Parathyroid adenoma (tissue), 2 donors: Measurements from ENCODE around the gene C3AR1.
A peak's percentile ranks its signal among the peaks of the same experiment; 100 is the strongest.

Experiments
- H2AFZ ChIP-seq: fragments of 300-600 bp; sonication (generic); one replicate; pipeline ENCODE4 v1.7.0; 2017; ENCODE audit warnings: antibody characterized with exemption, mild to moderate bottlenecking
- H3K27ac ChIP-seq: fragments of 300-600 bp; sonication (generic); one replicate; pipeline ENCODE4 v1.7.0; 2017
- H3K27me3 ChIP-seq: fragments of 300-600 bp; sonication (generic); one replicate; pipeline ENCODE4 v1.7.0; 2017; ENCODE audit warnings: low read length; ENCODE audit not compliant: control insufficient read depth, insufficient read depth
- H3K36me3 ChIP-seq: fragments of 300-600 bp; sonication (generic); one replicate; pipeline ENCODE4 v1.7.0; 2017; ENCODE audit warnings: low read length; ENCODE audit not compliant: control insufficient read depth, insufficient read depth
- H3K4me1 ChIP-seq: fragments of 300-600 bp; sonication (generic); one replicate; pipeline ENCODE4 v1.7.0; 2017; ENCODE audit warnings: control low read depth
- H3K4me2 ChIP-seq: fragments of 300-600 bp; sonication (generic); one replicate; pipeline ENCODE4 v1.7.0; 2017; ENCODE audit warnings: low read length
- H3K4me3 ChIP-seq: fragments of 300-600 bp; sonication (generic); one replicate; pipeline ENCODE4 v1.7.0; 2017; ENCODE audit warnings: low read depth, low read length
- H3K79me2 ChIP-seq: fragments of 300-600 bp; sonication (generic); one replicate; pipeline ENCODE4 v1.7.0; 2017; ENCODE audit warnings: control low read depth
- H3K9ac ChIP-seq: fragments of 300-600 bp; sonication (generic); one replicate; pipeline ENCODE4 v1.7.0; 2017; ENCODE audit warnings: mild to moderate bottlenecking
- H3K9me3 ChIP-seq: fragments of 300-600 bp; sonication (generic); one replicate; pipeline ENCODE4 v1.7.0; 2017; ENCODE audit warnings: low read length; ENCODE audit not compliant: control insufficient read depth
- TF ChIP-seq, protein P1 (sequence below): fragments of 300-600 bp; sonication (generic); IDR thresholded peaks from one replicate; pipeline ENCODE4 v1.7.0; 2017; ENCODE audit warnings: antibody characterized with exemption, mild to moderate bottlenecking
- donor health status: primary hyperparathyroidism.

The C3AR1 gene

DNA sequence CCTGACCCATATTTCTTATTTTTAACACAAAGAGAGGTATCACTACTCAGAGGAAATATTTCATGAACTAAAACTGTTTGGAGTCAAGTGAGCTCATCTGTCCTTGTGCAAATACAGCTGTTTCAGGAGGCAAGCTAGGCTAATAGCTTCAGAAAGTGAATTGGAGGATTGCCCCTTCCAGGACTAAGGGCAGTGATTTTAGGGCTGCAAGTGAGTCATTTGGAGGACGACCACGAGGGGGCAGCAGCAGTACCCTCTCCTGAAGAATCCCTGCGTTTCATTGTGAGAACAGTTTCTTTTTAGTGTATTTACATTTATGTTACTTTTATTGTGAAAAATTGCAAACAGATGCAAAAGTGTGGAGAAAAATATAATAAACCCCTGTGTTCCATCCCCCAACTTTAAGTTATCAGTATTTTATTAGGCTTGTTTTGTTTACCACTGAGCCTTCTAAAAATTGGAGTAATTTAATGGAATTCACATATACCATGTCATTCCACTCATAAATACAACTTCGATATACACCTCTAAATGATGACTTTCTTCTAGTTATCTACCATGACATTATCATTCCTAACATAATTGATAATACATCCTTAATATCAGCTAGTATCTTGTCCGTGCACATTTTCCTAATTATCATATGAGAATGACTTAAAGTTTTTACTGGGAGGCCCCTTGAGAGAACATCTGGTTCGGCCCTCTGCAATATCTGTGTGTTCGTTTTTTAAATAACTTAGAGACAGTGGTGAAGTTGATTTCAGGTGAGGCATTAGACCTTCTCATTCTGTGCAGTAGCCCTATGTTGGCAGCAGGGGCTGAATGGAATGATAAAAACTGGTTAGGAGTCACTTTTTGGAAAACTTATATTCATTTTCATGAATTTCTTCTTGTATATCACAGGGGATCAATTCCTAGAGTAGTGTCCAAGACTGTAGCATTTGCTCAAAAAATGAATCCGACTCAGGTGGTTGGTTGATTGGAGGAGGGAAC, 19.9 kb downstream of the C3AR1 start:
- Histone ChIP-seq H3K79me2 (no peaks in the 10 kb centered on the region), H3K9me3 (no peaks in the 10 kb centered on the region), H3K27me3 (no peaks in the 10 kb centered on the region), H3K27ac (no peak overlapping the region), H3K4me2 (no peak overlapping the region), H2AFZ (no peak overlapping the region), H3K9ac (no peak overlapping the region), H3K36me3 (no peaks in the 10 kb centered on the region), H3K4me1 (no peaks in the 10 kb centered on the region), H3K4me3 (no peak overlapping the region)
- TF ChIP-seq, protein P1, sequence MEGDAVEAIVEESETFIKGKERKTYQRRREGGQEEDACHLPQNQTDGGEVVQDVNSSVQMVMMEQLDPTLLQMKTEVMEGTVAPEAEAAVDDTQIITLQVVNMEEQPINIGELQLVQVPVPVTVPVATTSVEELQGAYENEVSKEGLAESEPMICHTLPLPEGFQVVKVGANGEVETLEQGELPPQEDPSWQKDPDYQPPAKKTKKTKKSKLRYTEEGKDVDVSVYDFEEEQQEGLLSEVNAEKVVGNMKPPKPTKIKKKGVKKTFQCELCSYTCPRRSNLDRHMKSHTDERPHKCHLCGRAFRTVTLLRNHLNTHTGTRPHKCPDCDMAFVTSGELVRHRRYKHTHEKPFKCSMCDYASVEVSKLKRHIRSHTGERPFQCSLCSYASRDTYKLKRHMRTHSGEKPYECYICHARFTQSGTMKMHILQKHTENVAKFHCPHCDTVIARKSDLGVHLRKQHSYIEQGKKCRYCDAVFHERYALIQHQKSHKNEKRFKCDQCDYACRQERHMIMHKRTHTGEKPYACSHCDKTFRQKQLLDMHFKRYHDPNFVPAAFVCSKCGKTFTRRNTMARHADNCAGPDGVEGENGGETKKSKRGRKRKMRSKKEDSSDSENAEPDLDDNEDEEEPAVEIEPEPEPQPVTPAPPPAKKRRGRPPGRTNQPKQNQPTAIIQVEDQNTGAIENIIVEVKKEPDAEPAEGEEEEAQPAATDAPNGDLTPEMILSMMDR = peak; percentile 89

DNA sequence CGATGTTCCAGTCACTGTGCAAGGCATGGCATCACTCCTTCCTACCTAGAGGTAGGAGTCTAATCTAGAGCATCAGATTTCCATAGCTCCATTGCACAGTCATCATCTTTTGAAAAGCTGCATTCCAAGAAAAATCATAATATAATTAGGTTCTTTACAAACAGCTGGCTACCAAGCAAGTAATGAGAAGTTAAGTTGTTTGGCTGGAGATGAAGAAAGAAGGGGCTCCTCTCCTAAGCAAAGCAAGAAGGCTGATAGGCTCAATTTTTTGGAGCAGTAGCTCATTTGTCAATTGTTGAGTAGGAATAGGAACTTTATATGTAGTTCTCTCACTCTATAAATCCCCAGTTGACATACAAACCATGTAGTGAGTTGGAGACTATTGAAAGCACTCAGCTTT, 25.4 kb downstream of the C3AR1 start:
- no peak overlapping the region for H3K4me2 ChIP-seq
- H3K27me3 ChIP-seq = no peaks in the 10 kb centered on the region
- H3K4me1 ChIP-seq = peaks cover 35% of the 10 kb centered on the region
- no peak overlapping the region for H2AFZ ChIP-seq
- TF ChIP-seq, protein P1 = no peak
- H3K27ac ChIP-seq = no peak overlapping the region
- H3K4me3 ChIP-seq = no peak overlapping the region
- no peak overlapping the region for H3K9ac ChIP-seq
- H3K9me3 ChIP-seq = no peaks in the 10 kb centered on the region
- H3K79me2 ChIP-seq = peaks cover 6% of the 10 kb centered on the region
- no peaks in the 10 kb centered on the region for H3K36me3 ChIP-seq

DNA sequence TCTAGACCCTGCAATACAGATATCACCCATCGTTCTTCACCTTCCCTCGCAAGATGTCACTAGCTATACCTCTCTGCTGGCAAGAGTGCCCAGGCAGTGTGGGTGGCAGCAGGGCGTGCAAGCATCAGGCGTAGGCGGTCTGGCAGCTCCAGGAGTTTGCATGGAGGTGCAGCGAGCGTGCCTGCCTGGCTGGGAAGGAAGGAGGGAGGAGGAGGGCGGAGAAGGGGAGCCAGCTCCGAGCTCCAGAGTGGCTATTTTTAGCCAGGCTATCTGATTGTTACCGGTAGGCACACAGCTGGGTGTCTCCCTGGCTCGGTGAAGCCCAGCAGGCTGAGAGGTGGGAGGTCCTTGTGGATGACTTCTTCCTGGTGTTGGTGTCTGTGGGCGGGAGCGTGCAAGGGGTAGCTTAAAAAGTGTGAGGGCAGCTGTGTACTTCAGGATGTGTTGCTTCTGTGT, 27.5 kb downstream of the C3AR1 start:
- peak overlapping the region; percentile 33 for H3K4me3 ChIP-seq
- no peak overlapping the region for H2AFZ ChIP-seq
- peaks cover 8% of the 10 kb centered on the region for H3K79me2 ChIP-seq
- no peaks in the 10 kb centered on the region for H3K27me3 ChIP-seq
- H3K27ac ChIP-seq = peak overlapping the region; percentile 81
- H3K9ac ChIP-seq = no peak overlapping the region
- no peaks in the 10 kb centered on the region for H3K9me3 ChIP-seq
- H3K36me3 ChIP-seq = no peaks in the 10 kb centered on the region
- TF ChIP-seq, protein P1 = no peak
- H3K4me2 ChIP-seq = peak overlapping the region; percentile 52
- H3K4me1 ChIP-seq = peaks cover 53% of the 10 kb centered on the region

DNA sequence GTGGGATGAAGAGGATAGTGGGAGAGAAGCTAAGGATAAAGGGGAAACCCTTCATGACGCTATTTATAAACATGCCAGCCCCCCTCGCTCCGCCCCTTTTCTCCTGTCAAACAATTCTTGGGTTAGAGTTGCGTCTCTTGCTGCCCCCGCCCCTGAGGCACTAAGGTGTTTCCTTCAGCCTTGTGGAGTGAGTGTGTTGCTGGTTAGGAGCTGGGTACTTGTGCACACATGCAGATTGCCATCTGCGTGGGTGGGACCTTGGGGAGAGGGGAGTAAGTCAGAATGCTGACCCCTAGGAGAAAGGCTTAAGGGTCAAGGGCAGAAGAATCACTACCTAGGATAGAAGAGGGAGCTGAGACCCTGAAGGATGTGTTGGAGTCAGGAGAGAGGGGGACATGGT, 28.2 kb downstream of the C3AR1 start:
- TF ChIP-seq, protein P1 = no peak
- peaks cover 15% of the 10 kb centered on the region for H3K79me2 ChIP-seq
- no peak overlapping the region for H2AFZ ChIP-seq
- H3K9ac ChIP-seq = no peak overlapping the region
- no peak overlapping the region for H3K4me3 ChIP-seq
- H3K27ac ChIP-seq = peak overlapping the region; percentile 81
- no peaks in the 10 kb centered on the region for H3K9me3 ChIP-seq
- H3K27me3 ChIP-seq = no peaks in the 10 kb centered on the region
- peak overlapping the region; percentile 52 for H3K4me2 ChIP-seq
- H3K36me3 ChIP-seq = no peaks in the 10 kb centered on the region
- H3K4me1 ChIP-seq = peaks cover 53% of the 10 kb centered on the region
